Ovary (tissue), 3 donors: ENCODE measurements around the gene INTS6L.

Source experiments
- POLR2A ChIP-seq: fragments of 450-650 bp; IDR thresholded peaks from one replicate; pipeline ENCODE4 v1.6.1; 2017; ENCODE audit warnings: antibody characterized with exemption, mild to moderate bottlenecking, moderate library complexity
- TF ChIP-seq, protein P1 (sequence below), 3 donors: fragments of 450-650 bp in 2 of 3; fragments of 200-600 bp in 1 of 3; IDR thresholded peaks; one replicate each; pipeline versions ENCODE4 v1.5.1 to v1.8.0; 2016 to 2022; ENCODE audit warnings: antibody characterized with exemption in 3 of 3, mild to moderate bottlenecking in 1 of 3
- donor health status: DM: no; HTN: no; CAD: no.

- TF ChIP-seq, protein P1, sequence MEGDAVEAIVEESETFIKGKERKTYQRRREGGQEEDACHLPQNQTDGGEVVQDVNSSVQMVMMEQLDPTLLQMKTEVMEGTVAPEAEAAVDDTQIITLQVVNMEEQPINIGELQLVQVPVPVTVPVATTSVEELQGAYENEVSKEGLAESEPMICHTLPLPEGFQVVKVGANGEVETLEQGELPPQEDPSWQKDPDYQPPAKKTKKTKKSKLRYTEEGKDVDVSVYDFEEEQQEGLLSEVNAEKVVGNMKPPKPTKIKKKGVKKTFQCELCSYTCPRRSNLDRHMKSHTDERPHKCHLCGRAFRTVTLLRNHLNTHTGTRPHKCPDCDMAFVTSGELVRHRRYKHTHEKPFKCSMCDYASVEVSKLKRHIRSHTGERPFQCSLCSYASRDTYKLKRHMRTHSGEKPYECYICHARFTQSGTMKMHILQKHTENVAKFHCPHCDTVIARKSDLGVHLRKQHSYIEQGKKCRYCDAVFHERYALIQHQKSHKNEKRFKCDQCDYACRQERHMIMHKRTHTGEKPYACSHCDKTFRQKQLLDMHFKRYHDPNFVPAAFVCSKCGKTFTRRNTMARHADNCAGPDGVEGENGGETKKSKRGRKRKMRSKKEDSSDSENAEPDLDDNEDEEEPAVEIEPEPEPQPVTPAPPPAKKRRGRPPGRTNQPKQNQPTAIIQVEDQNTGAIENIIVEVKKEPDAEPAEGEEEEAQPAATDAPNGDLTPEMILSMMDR (IDR thresholded peaks at IDR 0.05) = no peak
- peak; percentile 87 for TF ChIP-seq POLR2A
Measured at GRCh38 chrX:135520553-135521404, at the start of gene INTS6L.
